Measurements from ENCODE around the gene PIGB.

PIGB gene

GRCh38 chr15:55360256-55360655 lies 41.2 kb downstream of the PIGB start:
- no peak for ATAC-seq
- TF ChIP-seq SNAI2 (CRISPR knock-in tag; IDR thresholded peaks at IDR 0.05) (no peak), ZFP30 (CRISPR knock-in tag; IDR thresholded peaks at IDR 0.05) (no peak), OSR1 (CRISPR knock-in tag; IDR thresholded peaks at IDR 0.05) (no peak), TCF4 (CRISPR knock-in tag; IDR thresholded peaks at IDR 0.05; ENCODE audit: borderline replicate concordance) (no peak), ZNF565 (CRISPR knock-in tag; conservative IDR thresholded peaks at IDR 0.05; ENCODE audit: low read depth) (no peak), BACH2 (CRISPR knock-in tag; IDR thresholded peaks at IDR 0.05; ENCODE audit: borderline replicate concordance) (no peak), ZFP3 (CRISPR knock-in tag; IDR thresholded peaks at IDR 0.05) (no peak), PATZ1 (CRISPR knock-in tag; IDR thresholded peaks at IDR 0.05; ENCODE audit: borderline replicate concordance) (no peak), ZNF70 (CRISPR knock-in tag; IDR thresholded peaks at IDR 0.05) (no peak), ARNTL (CRISPR knock-in tag; IDR thresholded peaks at IDR 0.05; ENCODE audit: borderline replicate concordance, low read depth) (no peak), RARB (CRISPR knock-in tag; IDR thresholded peaks at IDR 0.05) (no peak), CREB5 (CRISPR knock-in tag; IDR thresholded peaks at IDR 0.05; ENCODE audit: low read depth) (no peak), ISL1 (CRISPR knock-in tag; IDR thresholded peaks at IDR 0.05) (no peak), POU6F1 (CRISPR knock-in tag; IDR thresholded peaks at IDR 0.05; ENCODE audit: borderline replicate concordance, low read depth) (no peak), PPARA (CRISPR knock-in tag; IDR thresholded peaks at IDR 0.05; ENCODE audit: borderline replicate concordance) (no peak), ESRRG (CRISPR knock-in tag; IDR thresholded peaks at IDR 0.05) (no peak), ZC3H10 (CRISPR knock-in tag; IDR thresholded peaks at IDR 0.05) (no peak)

DNA sequence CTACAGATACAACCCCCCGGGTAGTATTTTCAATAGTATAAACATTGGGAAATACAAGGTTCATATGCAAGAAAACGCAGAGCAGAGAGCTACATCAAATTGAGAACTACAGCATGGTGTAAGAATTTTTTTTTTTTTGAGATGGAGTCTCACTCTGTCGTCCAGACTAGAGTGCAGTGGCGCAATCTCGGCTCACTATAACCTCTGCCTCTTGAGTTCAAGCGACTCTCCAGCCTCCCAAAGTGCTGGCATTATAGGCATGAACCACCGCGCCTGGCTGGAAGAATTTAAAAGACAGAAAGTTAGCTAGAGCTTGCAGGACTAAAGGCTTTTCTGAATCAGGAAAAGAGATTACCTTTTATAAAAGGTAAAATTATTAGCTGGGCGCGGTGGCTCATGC lies 42.0 kb downstream of the PIGB start:
- no peak for ATAC-seq
- TF ChIP-seq CSDC2 (CRISPR knock-in tag; IDR thresholded peaks at IDR 0.05) (no peak), ZFP30 (CRISPR knock-in tag; IDR thresholded peaks at IDR 0.05) (no peak), ARNTL (CRISPR knock-in tag; IDR thresholded peaks at IDR 0.05; ENCODE audit: borderline replicate concordance, low read depth) (no peak), ZC3H10 (CRISPR knock-in tag; IDR thresholded peaks at IDR 0.05) (no peak), RARB (CRISPR knock-in tag; IDR thresholded peaks at IDR 0.05) (no peak)

GRCh38 chr15:55362641-55363040 lies 43.6 kb downstream of the PIGB start:
- no peak for TF ChIP-seq PPARA (CRISPR knock-in tag; IDR thresholded peaks at IDR 0.05; ENCODE audit: borderline replicate concordance)
- TF ChIP-seq SNAI2 (CRISPR knock-in tag; IDR thresholded peaks at IDR 0.05), result no peak
- no peak for TF ChIP-seq RARB (CRISPR knock-in tag; IDR thresholded peaks at IDR 0.05)
- TF ChIP-seq PATZ1 (CRISPR knock-in tag; IDR thresholded peaks at IDR 0.05; ENCODE audit: borderline replicate concordance), result no peak
- no peak for ATAC-seq

- ATAC-seq, result no peak
- TF ChIP-seq ZFP30 (CRISPR knock-in tag; IDR thresholded peaks at IDR 0.05) (no peak), CSDC2 (CRISPR knock-in tag; IDR thresholded peaks at IDR 0.05) (no peak), RARB (CRISPR knock-in tag; IDR thresholded peaks at IDR 0.05) (no peak), ZNF8 (CRISPR knock-in tag; IDR thresholded peaks at IDR 0.05) (no peak), ESRRG (CRISPR knock-in tag; IDR thresholded peaks at IDR 0.05) (no peak), OSR1 (CRISPR knock-in tag; IDR thresholded peaks at IDR 0.05) (no peak), TCF4 (CRISPR knock-in tag; IDR thresholded peaks at IDR 0.05; ENCODE audit: borderline replicate concordance) (no peak), CSRNP3 (CRISPR knock-in tag; IDR thresholded peaks at IDR 0.05) (no peak), ZC3H10 (CRISPR knock-in tag; IDR thresholded peaks at IDR 0.05) (no peak), SNAI2 (CRISPR knock-in tag; IDR thresholded peaks at IDR 0.05) (no peak), CREB5 (CRISPR knock-in tag; IDR thresholded peaks at IDR 0.05; ENCODE audit: low read depth) (no peak), BACH2 (CRISPR knock-in tag; IDR thresholded peaks at IDR 0.05; ENCODE audit: borderline replicate concordance) (no peak)
- TF ChIP-seq, protein P1, sequence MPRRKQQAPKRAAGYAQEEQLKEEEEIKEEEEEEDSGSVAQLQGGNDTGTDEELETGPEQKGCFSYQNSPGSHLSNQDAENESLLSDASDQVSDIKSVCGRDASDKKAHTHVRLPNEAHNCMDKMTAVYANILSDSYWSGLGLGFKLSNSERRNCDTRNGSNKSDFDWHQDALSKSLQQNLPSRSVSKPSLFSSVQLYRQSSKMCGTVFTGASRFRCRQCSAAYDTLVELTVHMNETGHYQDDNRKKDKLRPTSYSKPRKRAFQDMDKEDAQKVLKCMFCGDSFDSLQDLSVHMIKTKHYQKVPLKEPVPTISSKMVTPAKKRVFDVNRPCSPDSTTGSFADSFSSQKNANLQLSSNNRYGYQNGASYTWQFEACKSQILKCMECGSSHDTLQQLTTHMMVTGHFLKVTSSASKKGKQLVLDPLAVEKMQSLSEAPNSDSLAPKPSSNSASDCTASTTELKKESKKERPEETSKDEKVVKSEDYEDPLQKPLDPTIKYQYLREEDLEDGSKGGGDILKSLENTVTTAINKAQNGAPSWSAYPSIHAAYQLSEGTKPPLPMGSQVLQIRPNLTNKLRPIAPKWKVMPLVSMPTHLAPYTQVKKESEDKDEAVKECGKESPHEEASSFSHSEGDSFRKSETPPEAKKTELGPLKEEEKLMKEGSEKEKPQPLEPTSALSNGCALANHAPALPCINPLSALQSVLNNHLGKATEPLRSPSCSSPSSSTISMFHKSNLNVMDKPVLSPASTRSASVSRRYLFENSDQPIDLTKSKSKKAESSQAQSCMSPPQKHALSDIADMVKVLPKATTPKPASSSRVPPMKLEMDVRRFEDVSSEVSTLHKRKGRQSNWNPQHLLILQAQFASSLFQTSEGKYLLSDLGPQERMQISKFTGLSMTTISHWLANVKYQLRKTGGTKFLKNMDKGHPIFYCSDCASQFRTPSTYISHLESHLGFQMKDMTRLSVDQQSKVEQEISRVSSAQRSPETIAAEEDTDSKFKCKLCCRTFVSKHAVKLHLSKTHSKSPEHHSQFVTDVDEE (CRISPR knock-in tag; IDR thresholded peaks at IDR 0.05), result no peak
These were observed 48.0 kb downstream of the PIGB start for GRCh38 chr15:55366981-55367380.

All from SK-N-SH treated with all-trans-retinoic acid at 6 μM for 48 hours (cell line).